Measurements from ENCODE around the gene DUSP18.
A peak's percentile ranks its signal among the peaks of the same experiment; 100 is the strongest.

DUSP18 gene

DNA sequence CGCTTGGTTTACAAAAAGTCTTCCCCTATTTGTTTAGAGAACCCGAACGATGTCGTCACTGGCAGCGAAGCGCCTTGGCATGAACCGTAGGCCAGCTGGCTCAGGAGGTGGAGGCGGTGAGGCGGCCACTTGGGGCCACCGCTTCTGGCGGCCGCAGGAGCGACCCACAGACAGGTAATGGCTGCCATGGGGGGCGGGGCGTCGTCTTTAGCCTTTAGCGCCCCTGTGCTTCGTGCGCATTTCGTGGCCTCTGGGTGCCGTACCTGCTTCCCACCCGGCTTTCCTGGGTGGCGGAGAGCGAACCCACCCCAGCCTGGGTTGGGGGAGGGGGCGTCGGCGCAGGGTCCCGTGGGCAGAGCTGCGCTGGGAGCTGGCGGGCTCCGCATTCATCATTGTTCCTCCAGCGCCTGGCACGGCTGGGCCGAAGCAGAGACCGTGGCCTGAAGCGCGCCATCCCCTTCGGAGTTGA is 26.5 kb upstream of the DUSP18 start:
- Histone ChIP-seq H3K9me3 (ENCODE audit: insufficient read depth, low read depth, low read length) (peaks cover 4% of the 10 kb centered on the region), H2BK12ac (ENCODE audit: low read length) (no peak overlapping the region), H3K27me3 (ENCODE audit: insufficient read depth, low read length) (peaks cover 16% of the 10 kb centered on the region), H2AK5ac (ENCODE audit: low read length) (no peak overlapping the region), H2BK120ac (ENCODE audit: insufficient read depth, low read length, poor library complexity) (no peak overlapping the region), H4K91ac (ENCODE audit: low read depth, low read length) (peak overlapping the region; percentile 15), H3K4me1 (ENCODE audit: control insufficient read depth in 1 of 2, insufficient read depth in 2 of 2, low read length in 2 of 2) (peaks cover 0 to 5% of the 10 kb centered on the region in 2 experiments), H4K8ac (ENCODE audit: low read depth, low read length) (peak overlapping the region; percentile 72), H3K9ac (ENCODE audit: low read length) (no peak overlapping the region), H2BK5ac (ENCODE audit: low read depth, low read length, poor library complexity) (no peak overlapping the region), H3K79me1 (ENCODE audit: low read length) (peaks cover 4% of the 10 kb centered on the region), H3K23ac (ENCODE audit: low read length) (no peak overlapping the region), H3K14ac (ENCODE audit: low read length) (peak overlapping the region; percentile 29), H3K27ac (ENCODE audit: low read depth, low read length) (no peak overlapping the region), H3K36me3 (ENCODE audit: control insufficient read depth in 1 of 2, insufficient read depth in 2 of 2, low read length in 2 of 2) (no peaks in the 10 kb centered on the region), H3K4me3 (ENCODE audit: low read depth, low read length) (peak overlapping the region; percentile 73), H3K18ac (ENCODE audit: low read length) (peak overlapping the region; percentile 87), H4K12ac (ENCODE audit: low read depth, low read length) (peak overlapping the region; percentile 63), H3K79me2 (ENCODE audit: control insufficient read depth, insufficient read depth, low read length, poor library complexity) (no peaks in the 10 kb centered on the region), H3K4ac (ENCODE audit: low read depth, low read length) (no peak overlapping the region), H2AFZ (ENCODE audit: insufficient read depth, low read length, poor library complexity) (peak overlapping the region; percentile 85), H3K4me2 (ENCODE audit: low read length) (peak overlapping the region; percentile 85)
- DNase-seq: peak in 1 of 2 donors; percentile 24
- WGBS (ENCODE audit: extremely low coverage, insufficient coverage, insufficient read length): no CpG with 5 or more reads among the region's 38 CpGs

DNA sequence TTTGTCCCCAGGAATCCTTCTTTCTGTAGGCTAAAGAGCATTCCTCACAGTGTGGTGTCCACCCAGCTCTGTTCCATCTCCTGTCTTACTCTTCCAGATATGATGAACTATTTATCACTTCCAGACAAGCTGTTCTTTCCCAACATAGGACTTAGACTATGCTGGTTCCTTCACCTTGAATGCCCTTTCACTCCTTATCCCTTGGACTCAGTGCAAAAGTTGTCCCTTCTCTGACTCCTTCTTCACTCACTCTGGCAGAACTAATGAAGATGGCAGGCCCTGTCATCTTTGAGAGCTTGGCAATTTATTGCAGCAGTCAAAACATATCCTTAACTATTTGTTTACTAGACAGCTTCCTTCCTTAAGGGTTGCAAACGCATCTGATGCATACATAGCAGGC is 23.5 kb upstream of the DUSP18 start:
- no peak overlapping the region for H2BK120ac ChIP-seq (ENCODE audit: insufficient read depth, low read length, poor library complexity)
- no peak overlapping the region for H3K14ac ChIP-seq (ENCODE audit: low read length)
- H4K12ac ChIP-seq (ENCODE audit: low read depth, low read length): no peak overlapping the region
- DNase-seq: no peak
- peaks cover 4% of the 10 kb centered on the region for H3K9me3 ChIP-seq (ENCODE audit: insufficient read depth, low read depth, low read length)
- no peak overlapping the region for H3K4me3 ChIP-seq (ENCODE audit: low read depth, low read length)
- no CpG with 5 or more reads among the region's 1 CpG for WGBS (ENCODE audit: extremely low coverage, insufficient coverage, insufficient read length)
- H3K4me1 ChIP-seq (ENCODE audit: control insufficient read depth in 1 of 2, insufficient read depth in 2 of 2, low read length in 2 of 2): peaks cover 0 to 5% of the 10 kb centered on the region in 2 experiments
- no peak overlapping the region for H3K4ac ChIP-seq (ENCODE audit: low read depth, low read length)
- no peak overlapping the region for H3K9ac ChIP-seq (ENCODE audit: low read length)
- H4K8ac ChIP-seq (ENCODE audit: low read depth, low read length): no peak overlapping the region
- no peak overlapping the region for H2BK5ac ChIP-seq (ENCODE audit: low read depth, low read length, poor library complexity)
- H3K27ac ChIP-seq (ENCODE audit: low read depth, low read length): no peak overlapping the region
- H2AK5ac ChIP-seq (ENCODE audit: low read length): no peak overlapping the region
- H3K27me3 ChIP-seq (ENCODE audit: insufficient read depth, low read length): peaks cover 16% of the 10 kb centered on the region
- no peak overlapping the region for H3K4me2 ChIP-seq (ENCODE audit: low read length)
- H3K79me2 ChIP-seq (ENCODE audit: control insufficient read depth, insufficient read depth, low read length, poor library complexity): no peaks in the 10 kb centered on the region
- no peak overlapping the region for H3K18ac ChIP-seq (ENCODE audit: low read length)
- peaks cover 4% of the 10 kb centered on the region for H3K79me1 ChIP-seq (ENCODE audit: low read length)
- H4K91ac ChIP-seq (ENCODE audit: low read depth, low read length): no peak overlapping the region
- H2AFZ ChIP-seq (ENCODE audit: insufficient read depth, low read length, poor library complexity): no peak overlapping the region
- no peak overlapping the region for H2BK12ac ChIP-seq (ENCODE audit: low read length)
- H3K23ac ChIP-seq (ENCODE audit: low read length): no peak overlapping the region
- no peaks in the 10 kb centered on the region for H3K36me3 ChIP-seq (ENCODE audit: control insufficient read depth in 1 of 2, insufficient read depth in 2 of 2, low read length in 2 of 2)

DNA sequence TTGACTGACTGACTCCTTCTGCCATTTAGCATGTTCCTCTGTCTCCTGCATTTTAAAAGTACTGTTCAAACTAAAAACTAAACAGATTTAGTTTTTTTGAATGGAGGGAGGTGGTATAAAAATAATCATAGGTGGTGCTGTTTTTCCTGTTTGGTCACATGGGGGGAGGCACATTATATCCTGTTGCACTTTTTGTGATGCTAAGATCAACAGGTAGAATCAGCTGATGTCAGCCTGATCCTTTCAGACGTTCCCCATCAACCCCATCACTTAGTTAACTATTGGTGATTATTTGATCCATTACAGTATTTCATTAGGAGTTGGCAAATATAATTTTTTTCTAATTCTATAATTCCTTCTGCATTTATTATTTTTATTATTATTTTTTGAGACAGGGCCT is 21.9 kb upstream of the DUSP18 start:
- Histone ChIP-seq H3K79me2 (ENCODE audit: control insufficient read depth, insufficient read depth, low read length, poor library complexity) (no peaks in the 10 kb centered on the region), H4K8ac (ENCODE audit: low read depth, low read length) (no peak overlapping the region), H2BK5ac (ENCODE audit: low read depth, low read length, poor library complexity) (no peak overlapping the region), H3K23ac (ENCODE audit: low read length) (no peak overlapping the region), H2AK5ac (ENCODE audit: low read length) (no peak overlapping the region), H3K4ac (ENCODE audit: low read depth, low read length) (no peak overlapping the region), H3K36me3 (ENCODE audit: control insufficient read depth in 1 of 2, insufficient read depth in 2 of 2, low read length in 2 of 2) (no peaks in the 10 kb centered on the region), H3K14ac (ENCODE audit: low read length) (no peak overlapping the region), H3K4me3 (ENCODE audit: low read depth, low read length) (no peak overlapping the region), H3K4me1 (ENCODE audit: control insufficient read depth in 1 of 2, insufficient read depth in 2 of 2, low read length in 2 of 2) (peaks cover 0 to 3% of the 10 kb centered on the region in 2 experiments), H4K12ac (ENCODE audit: low read depth, low read length) (no peak overlapping the region), H4K91ac (ENCODE audit: low read depth, low read length) (no peak overlapping the region), H2BK120ac (ENCODE audit: insufficient read depth, low read length, poor library complexity) (no peak overlapping the region), H3K9ac (ENCODE audit: low read length) (no peak overlapping the region), H3K18ac (ENCODE audit: low read length) (no peak overlapping the region), H3K4me2 (ENCODE audit: low read length) (no peak overlapping the region), H3K9me3 (ENCODE audit: insufficient read depth, low read depth, low read length) (no peaks in the 10 kb centered on the region), H3K27me3 (ENCODE audit: insufficient read depth, low read length) (peaks cover 2% of the 10 kb centered on the region), H3K79me1 (ENCODE audit: low read length) (peaks cover 4% of the 10 kb centered on the region), H3K27ac (ENCODE audit: low read depth, low read length) (no peak overlapping the region), H2BK12ac (ENCODE audit: low read length) (no peak overlapping the region), H2AFZ (ENCODE audit: insufficient read depth, low read length, poor library complexity) (no peak overlapping the region)
- no CpG with 5 or more reads among the region's 1 CpG for WGBS (ENCODE audit: extremely low coverage, insufficient coverage, insufficient read length)
- no peak for DNase-seq

- WGBS (ENCODE audit: extremely low coverage, insufficient coverage, insufficient read length): no CpG with 5 or more reads among the region's 4 CpGs
Observed at GRCh38 chr22:30687358-30687757, 19.7 kb upstream of the DUSP18 start.

More at GRCh38 chr22:30687358-30687757, 19.7 kb upstream of the DUSP18 start:
- Histone ChIP-seq H3K4me1 (ENCODE audit: control insufficient read depth in 1 of 2, insufficient read depth in 2 of 2, low read length in 2 of 2) (no peaks in the 10 kb centered on the region), H2AK5ac (ENCODE audit: low read length) (no peak overlapping the region), H3K27me3 (ENCODE audit: insufficient read depth, low read length) (no peaks in the 10 kb centered on the region), H3K4ac (ENCODE audit: low read depth, low read length) (no peak overlapping the region), H3K79me2 (ENCODE audit: control insufficient read depth, insufficient read depth, low read length, poor library complexity) (no peaks in the 10 kb centered on the region), H3K9me3 (ENCODE audit: insufficient read depth, low read depth, low read length) (no peaks in the 10 kb centered on the region), H4K8ac (ENCODE audit: low read depth, low read length) (no peak overlapping the region), H3K18ac (ENCODE audit: low read length) (no peak overlapping the region), H2BK5ac (ENCODE audit: low read depth, low read length, poor library complexity) (no peak overlapping the region), H2BK120ac (ENCODE audit: insufficient read depth, low read length, poor library complexity) (no peak overlapping the region), H2BK12ac (ENCODE audit: low read length) (no peak overlapping the region), H3K23ac (ENCODE audit: low read length) (no peak overlapping the region), H2AFZ (ENCODE audit: insufficient read depth, low read length, poor library complexity) (no peak overlapping the region), H3K4me3 (ENCODE audit: low read depth, low read length) (no peak overlapping the region), H3K9ac (ENCODE audit: low read length) (no peak overlapping the region), H3K79me1 (ENCODE audit: low read length) (no peaks in the 10 kb centered on the region), H3K27ac (ENCODE audit: low read depth, low read length) (no peak overlapping the region), H3K14ac (ENCODE audit: low read length) (no peak overlapping the region), H3K36me3 (ENCODE audit: control insufficient read depth in 1 of 2, insufficient read depth in 2 of 2, low read length in 2 of 2) (no peaks in the 10 kb centered on the region), H4K91ac (ENCODE audit: low read depth, low read length) (no peak overlapping the region), H4K12ac (ENCODE audit: low read depth, low read length) (no peak overlapping the region), H3K4me2 (ENCODE audit: low read length) (no peak overlapping the region)
- DNase-seq: no peak

Data from trophoblast cell (in vitro differentiated cells and primary cell).